Limb (tissue), 2 donors: ENCODE results near the gene MTUS2.

Source experiments
- DNase-seq, 2 donors: peaks; one replicate each; pipeline ENCODE4 v3.0.0-alpha.2; 2016; ENCODE audit errors: extremely low spot score in 2 of 2

MTUS2 gene

DNA sequence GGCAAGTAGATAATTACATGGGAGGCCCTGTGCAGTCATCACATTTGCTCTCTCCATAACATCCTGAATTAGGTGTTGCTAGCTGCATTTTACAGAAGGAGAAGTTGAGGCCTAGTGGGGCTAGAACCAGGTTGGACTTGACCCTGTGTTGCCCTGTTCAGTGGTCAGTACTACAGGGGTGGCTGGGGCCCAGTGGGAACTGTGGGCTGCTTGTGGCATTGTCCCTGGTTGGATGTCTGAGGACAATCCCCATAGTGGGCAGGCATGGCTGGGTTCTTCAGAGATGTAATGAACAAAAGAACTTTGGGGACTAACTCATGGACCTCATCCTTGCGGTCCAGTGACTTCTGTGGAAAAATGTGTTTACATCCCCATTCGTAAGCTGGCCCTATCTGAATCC is 38.9 kb downstream of the MTUS2 start:
- DNase-seq: no peak

DNA sequence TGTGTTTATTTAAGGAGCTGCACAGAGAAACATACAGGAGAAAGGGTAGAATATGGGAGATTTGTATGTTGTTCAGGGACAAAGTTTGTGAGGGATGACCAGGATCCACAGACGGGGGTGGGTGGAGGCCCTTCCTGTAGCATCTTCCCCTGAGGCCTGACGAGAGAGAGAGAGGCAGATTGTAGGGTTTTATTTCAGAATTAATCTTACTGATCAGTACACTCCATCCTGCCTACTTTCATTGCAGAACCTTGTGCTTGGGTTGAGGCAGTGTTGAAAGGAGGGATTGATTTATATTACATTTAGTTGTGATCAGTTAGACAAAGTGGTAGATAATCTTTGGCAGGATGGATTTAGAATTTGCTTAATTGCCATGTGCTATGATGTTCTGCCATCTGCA is 39.6 kb downstream of the MTUS2 start:
- no peak for DNase-seq

DNA sequence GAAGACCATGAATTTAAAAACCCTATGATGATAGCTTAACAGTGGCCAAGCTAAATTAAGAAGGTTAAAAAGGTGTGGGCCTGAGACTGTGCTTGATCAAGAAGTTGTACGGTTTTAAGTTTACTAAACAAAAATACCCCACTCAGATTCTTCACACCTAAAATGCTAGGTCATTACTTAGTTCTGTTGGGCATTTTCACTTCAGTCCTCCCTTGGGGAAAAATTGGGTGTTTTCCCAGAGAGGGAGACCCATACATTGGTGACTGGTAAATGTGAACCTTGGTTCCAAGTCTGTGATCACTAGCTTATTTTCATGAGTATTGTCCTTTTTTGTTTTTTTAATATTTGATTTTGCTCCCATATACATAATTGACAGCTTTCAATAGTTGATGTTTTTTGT is 44.4 kb downstream of the MTUS2 start:
- DNase-seq: no peak

DNA sequence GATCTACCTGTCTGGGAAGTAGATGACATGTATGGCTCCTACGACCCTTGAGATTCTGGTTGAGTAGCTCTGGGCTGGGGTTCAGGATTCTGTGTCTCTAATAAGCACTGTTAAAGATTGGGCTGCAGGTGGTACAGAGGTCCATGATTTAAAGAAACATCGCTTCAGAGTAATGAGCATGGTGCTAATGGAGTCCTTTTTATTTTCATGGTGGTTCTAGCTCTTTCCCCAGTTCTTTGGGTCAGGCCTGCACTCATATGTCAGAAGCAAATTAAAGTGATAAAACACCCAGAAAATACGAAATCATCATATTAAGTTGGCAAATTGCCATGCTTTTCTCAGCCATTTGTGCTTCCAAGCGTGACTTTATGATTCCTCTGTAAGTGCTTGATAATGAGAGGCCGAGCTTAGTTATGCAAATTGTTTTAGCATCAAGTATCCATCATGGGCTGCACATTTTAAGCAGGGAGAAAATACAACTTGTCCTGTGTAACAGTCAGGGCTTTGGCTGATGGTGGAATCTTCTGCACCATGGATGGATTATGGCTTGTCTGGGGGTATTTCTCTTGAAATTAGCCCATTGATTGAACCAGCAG is 45.1 kb downstream of the MTUS2 start:
- no peak for DNase-seq

DNA sequence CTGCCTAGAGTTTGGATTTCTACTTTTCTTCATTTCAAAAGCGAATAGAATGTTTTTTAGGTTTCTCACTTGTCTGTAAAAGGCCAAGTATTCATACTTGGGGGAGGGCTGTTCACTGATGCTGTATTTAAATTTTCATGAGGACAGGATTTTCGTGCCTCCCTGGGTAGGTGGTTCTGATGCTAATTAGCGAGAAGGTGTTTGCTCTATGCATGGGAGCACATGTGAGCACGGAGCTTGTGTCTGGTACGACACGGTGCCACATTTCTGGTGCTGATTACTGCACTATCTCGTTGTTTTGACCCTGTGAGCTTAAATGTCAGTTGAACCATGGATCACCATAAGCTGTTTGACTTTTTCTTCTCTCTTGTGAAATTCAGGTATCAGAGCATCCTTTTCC is 45.8 kb downstream of the MTUS2 start:
- no peak for DNase-seq

DNA sequence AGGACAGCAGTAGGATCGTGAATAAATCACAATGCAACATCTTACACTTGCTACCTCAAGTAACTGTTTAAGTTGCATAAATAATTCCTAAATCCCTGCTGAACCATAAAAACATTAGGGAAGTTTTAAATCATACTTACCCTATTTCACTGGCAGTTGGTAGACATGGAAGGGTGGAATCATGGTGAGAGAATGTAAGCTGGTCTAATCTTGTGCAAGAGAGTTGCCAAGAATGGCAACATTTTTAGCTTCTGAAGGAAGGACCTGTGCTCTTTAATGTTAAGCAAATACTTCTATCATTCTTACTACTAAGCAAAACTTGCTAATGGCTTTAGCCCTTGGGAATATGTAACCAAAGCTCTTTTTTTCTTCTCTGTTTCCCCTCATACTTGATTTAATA is 46.8 kb downstream of the MTUS2 start:
- no peak for DNase-seq

DNA sequence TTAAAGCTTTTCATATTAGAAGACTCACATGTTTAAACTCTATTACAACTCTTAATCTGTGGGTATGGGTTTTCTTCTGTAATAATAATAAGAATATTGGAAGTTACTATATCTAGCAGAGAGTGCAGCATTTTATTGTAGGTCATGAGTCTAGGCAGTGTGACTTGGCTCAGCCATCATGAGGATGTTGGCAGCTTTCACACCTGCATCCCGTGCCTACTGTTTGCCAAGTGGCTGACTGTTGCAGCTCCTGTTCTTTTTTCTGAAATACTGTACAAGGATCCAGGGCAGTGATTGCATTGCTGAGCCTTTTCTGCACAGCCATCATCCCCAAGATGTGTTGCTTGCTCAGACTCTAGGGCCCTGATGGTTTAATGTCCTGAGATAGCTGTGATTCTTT is 47.4 kb downstream of the MTUS2 start:
- no peak for DNase-seq

DNA sequence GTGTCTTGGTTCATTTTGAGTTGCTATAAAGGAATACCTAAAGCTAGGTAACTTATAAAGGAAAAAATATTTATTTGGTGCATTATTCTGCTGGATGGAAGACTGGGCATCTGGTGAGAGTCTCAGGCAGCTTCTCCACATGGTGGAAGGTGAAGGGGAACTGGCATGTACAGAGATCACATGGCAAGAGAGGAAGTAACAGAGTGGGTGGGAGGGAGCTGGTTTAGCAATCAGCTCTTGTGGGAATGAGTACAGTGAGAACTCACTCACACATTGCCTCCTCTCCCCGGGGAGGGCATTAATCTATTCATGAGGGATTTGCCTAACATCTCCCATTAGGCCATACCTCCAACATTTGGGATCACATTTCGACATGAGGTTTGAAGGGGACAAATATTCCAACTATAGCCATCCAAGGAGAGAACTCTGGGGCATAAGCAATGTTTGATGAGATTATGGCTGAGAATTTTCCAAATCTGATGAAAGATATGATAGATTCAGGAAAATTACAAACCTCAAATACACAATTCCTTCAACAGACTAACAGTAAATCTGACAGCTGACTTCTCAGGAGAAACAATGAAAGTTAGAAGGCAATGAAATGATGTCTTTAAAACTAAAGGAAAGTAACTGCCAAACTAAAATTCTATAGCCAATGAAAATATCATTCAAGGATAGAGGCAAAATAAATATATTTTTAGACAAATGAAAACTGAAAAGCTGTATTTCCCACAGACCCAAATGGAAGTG is 52.5 kb downstream of the MTUS2 start:
- no peak for DNase-seq

DNA sequence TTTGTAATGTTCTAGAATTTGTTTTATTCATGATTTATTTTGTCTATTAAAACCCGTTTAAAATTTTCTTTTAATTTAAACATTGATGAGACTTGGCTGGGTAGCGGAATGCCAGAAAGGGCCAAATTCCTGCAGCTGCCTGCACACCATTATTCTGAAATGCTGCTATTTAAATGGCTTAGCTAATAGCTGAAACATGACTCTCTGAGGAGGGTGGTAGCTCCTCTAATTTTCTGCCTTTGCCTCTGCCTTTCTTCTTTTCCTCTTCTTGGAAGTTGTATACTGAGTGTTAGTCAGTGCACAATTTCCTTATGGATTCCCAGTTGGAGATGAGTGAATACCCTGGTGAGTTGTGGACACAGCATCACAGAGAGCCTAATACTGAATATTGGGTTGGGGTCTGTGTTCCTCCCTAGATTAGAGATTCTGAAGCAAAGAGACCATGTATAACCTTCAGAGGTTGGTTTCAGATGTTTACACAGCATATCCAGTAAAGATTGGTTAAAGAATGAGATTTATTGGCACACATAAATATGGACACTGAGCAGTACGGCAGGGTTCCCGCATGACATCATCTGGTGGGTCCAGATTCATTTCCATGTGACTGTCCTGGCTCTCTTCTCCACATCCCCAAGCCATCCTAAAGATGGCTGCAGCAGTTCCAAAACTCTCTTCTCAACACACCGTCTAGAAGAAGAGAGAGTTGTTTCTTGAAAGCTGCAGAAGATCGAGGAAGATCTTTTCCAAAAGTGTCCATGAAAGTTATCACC is 55.9 kb downstream of the MTUS2 start:
- no peak for DNase-seq

DNA sequence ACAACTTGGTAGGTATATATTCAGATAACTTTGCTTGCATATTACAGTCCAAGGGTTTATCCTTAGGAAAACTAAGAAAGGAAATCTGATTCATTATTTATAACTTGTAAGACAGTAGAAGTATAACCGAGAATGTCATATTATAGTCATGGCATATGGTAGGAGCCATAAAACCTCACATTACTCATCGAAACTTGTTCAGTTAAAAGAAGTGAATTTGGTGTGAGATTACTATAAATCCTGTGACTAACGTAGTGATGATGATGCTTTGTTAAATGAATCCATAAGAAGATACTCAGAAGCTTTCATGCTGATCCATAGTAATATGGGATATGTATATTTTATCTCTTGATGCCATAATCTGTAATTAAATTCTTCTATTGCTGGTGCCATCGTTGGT is 57.3 kb downstream of the MTUS2 start:
- no peak for DNase-seq

DNA sequence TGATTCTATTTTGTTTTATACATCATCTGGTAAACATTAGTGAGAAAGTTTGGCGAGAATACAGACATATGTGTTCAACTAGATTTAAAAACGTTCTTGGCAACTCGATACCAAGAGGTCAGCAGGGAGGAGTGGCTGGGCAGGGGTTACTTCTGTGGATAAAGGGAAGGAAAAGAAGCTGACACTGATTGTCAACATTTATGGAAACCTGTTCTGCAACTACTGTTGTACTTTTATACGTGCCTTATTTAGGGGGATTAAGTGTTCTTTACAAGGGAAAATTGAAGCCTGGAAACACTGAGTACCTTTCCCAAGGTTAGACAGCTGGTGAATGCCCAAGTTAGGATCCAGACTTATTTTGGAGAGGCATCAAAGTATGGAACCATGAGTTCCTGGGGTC is 65.0 kb downstream of the MTUS2 start:
- DNase-seq: peak in 1 of 2 donors; percentile 43

DNA sequence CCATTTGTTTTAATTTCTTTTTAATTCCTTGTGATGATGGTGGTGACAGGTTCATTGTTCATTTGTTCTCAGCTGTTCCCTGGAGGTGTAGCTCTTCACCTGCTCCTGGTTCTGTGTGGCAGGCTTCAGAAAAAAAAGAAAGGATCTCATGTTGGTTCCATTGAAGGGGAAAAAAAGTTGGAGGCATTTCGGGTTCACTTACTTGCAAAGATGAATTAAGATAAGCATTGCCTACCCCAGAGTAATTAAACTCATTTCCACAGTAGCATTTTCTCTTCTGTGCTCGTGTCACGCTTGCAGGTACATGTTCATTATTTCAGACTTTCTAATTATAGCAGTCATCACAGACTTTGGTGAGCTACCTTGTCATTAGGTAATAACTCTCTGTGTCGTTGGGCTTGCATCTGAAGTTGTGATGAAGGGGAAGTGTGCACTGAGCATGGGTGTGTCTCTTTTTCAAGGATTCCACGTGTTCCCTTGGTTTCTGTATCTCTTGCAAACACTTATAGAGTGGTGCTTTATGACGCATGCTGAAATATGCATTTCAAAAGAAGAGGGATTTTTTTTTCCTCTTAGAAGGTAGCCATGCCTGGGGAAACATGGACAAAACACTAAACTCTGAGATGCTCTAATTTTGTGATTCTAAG is 69.1 kb downstream of the MTUS2 start:
- no peak for DNase-seq

DNA sequence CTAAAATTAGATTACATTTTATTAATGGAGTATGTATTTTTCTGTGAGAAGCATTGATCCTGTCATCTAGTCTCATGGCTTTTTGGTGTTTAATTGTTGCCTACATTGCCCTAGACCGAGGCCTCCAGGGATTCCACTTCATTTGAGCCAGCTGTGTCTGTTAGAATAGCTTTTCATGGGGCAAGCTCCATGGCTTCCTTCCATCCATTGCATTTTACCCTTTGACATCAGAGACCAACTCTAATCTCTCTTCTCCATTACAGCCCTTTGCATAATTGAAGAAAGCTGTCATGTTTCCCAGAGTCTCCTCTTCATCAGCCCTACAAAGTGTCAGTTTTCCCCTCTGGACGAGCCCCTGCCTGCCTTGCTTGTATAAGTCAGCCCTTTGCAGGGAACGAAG is 70.6 kb downstream of the MTUS2 start:
- no peak for DNase-seq

DNA sequence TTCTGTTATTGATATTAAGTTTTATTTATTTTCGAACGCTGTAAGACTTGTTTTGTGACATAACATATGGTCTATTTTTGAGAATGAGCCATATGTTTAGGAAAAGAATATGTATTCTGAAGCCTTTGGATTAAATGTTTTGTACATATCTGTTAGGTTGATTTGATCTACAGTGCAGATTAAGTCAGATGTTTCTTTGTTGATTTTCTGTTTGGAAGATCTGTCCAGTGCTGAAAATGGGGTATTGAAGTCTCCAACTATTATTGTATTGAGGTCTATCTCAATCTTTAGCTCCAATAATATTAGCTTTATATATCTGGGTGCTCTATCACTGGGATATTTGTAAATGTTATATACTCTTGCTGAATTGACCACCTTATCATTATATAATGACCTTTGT is 97.9 kb downstream of the MTUS2 start:
- no peak for DNase-seq

DNA sequence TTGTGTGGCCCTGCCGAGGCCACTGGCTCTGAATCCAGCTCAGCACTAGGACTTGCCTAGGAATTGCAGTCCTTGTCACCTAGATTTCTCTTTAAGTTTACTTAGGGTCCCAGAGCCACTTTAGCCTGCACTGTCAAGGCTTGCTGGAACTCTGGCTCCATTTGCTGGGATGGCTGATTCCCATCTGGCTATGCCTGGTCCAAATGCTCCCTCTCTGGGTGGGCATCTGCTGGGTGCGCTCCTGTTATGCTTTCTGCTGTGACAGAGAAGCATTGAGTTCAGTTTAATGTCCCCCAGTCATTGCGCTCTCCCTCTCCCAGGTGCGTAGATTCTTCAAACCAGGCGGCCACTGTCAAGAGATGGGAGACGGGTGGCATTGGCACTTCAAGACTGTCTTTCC is 102.2 kb downstream of the MTUS2 start:
- DNase-seq: no peak

DNA sequence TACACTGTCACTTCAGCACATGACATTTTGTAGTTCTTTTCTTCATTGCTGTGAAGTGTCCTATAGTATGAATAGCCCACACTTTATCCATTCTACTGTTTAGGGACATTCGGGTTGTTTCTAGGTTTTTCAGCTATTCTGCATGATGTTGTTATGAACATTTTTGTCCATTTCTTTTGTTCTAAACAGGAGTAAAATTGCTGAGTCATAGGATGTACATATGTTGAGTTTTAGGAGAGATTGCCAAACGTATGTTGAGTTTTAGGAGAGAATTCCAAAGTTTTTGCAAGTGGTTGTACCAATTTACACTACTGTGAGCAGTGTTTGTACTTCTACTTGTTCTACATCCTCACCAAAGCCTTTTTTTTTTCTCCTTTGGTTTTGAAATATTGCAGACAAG is 115.0 kb downstream of the MTUS2 start:
- no peak for DNase-seq

DNA sequence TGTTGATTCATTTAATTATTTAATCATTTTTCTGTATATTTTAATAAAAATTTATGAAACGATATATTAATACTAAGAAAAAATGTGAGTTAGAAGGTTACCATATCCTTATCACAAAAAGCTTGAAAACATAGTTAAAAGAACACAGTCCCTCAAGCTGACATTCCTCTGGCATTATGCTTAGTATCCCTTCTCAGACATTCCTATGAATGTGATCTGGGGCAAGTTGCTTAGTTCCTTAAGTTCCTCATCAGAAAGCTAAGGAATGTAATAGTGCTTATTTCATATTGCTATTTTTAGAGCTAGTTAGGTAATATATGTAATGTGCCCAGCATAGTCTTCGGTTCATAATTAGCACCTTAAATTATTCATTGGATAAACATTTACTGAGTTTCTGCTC is 122.8 kb downstream of the MTUS2 start:
- no peak for DNase-seq

DNA sequence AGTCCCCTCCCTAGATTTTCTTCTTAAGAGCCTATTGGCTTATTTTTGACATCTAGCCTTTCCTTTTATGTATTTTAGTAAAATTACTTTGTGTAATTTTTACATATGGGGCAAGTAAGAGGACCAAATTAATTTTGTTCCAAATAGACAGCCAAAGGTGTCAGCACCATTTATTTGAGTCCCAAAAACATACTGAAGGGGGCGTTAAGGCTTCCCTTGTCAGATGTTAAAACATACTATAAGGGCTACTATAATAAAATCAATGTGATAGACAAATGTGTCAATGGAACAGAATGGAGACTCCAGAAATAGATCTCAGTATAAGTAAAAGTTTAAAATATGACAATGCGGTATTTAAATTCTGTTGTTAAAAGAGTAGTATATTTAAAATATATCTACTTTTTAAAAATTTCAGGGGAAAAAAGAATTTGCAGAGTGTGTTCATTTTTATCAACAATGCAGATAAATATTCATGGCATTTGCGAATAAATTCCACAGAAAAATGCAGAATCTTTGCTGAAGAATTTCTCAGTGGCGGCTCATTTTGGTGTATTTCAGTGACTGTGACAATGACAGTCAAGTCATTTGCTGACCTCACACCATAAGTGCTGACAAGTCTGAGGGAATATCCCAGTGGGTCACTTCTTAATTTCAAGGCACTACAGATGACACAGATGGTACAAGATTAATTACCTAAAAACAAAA is 133.7 kb downstream of the MTUS2 start:
- DNase-seq: no peak

DNA sequence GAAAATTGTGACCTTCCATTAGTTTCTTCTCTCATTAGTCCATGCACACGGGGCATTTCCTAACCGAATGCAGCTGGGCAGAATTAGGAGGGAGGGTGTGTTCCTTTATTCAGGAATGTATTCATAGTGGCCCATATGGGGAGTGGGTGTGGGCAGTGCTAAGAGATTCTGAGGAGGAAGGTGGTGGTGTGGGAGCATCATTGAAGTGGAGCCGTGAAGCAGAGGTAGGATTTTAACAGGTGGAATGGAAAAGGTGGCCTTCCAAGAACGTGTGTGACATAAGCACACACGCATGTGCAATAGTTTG is 134.2 kb downstream of the MTUS2 start:
- DNase-seq: no peak

DNA sequence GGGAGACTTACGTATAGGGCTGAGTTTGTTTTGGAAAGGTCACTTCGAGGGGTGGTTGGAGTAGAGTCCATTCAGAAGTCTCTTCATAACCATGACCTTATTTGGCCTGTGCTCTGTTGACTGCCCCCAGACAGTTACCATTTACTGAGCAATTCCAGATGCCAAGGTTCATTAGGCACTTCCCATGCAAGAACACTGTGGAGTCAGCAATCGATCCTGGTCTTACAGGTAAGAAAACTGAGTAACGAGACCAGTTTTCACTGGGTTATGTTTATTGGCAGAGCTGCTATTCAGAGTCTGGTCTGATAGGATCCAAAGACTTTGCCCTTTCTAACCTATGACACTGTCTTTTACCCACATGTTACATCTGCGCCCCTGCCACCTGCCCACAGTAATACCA is 134.7 kb downstream of the MTUS2 start:
- DNase-seq: no peak

DNA sequence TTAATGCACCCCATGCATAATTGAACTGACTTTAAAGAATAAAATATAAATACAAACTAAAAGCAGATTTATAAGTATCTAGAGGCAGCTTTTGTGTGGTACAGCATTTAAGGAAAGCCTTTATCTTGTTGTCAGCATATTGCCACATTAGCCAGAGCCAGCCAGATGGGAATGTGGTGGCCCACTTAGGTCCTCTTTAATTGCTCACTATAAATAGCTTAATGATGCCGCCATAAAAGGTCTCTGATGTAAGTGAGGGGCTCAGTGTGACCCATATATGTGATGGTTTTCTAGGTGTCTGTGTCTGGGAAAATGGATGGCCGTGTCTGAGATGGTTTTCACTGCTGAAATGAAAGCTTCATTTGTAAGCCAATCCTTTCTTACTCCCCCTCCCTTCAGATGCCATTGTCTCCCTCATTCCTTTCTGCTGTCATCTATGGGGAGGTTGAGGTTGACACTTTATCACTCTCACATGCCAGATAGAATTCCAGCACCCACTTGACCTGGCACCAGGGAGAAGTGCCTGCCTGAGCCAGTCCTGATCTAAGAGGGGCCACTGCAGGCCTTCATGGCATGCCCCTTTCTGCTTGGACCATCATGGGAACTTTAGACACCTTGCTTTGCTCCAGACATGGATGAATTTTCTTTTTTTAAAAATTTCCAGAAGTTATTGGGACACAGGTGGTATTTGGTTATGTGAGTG is 135.3 kb downstream of the MTUS2 start:
- no peak for DNase-seq
